Activated CD8-positive, alpha-beta memory T cell treated with anti-CD3 and anti-CD28 coated beads, Interleukin-2, amount 50 U/mL, for 48 hours (primary cell): ENCODE measurements around the gene OR10G7.

Experiments
- DNase-seq: peaks from one replicate; pipeline ENCODE4 v3.0.0-alpha.2; 2020

OR10G7 gene, protein sequence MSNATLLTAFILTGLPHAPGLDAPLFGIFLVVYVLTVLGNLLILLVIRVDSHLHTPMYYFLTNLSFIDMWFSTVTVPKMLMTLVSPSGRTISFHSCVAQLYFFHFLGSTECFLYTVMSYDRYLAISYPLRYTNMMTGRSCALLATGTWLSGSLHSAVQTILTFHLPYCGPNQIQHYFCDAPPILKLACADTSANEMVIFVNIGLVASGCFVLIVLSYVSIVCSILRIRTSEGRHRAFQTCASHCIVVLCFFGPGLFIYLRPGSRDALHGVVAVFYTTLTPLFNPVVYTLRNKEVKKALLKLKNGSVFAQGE

GRCh38 chr11:124041254-124041653, at the start of gene OR10G7:
OR10G7 (minus strand) TSS chr11:124041325; CDS start chr11:124039001, 2,324 bp downstream.
- no peak for DNase-seq

GRCh38 chr11:124085997-124086846, 45.1 kb upstream of the OR10G7 start:
- no peak for DNase-seq

GRCh38 chr11:124085583-124085982, 44.5 kb upstream of the OR10G7 start:
- no peak for DNase-seq

DNA sequence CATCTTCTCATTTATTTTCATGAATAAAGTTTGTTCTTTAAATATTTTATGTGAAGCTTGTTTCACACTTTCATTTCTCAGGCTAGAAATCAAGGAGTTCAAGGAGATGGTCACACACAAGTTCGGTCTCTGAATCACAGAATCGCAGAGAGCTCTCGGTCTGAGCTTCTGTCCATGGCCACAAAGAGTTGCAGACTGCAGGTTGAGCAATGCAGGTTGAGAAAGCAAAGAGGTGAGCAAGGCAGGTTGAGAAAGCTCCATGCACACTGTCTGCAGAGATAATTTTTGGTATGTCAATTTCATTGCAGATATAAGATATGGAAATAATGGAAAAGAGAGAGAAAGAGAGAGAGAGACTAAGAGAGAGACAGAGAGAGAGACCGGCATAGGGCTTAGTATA, 41.2 kb upstream of the OR10G7 start:
- DNase-seq: no peak

DNA sequence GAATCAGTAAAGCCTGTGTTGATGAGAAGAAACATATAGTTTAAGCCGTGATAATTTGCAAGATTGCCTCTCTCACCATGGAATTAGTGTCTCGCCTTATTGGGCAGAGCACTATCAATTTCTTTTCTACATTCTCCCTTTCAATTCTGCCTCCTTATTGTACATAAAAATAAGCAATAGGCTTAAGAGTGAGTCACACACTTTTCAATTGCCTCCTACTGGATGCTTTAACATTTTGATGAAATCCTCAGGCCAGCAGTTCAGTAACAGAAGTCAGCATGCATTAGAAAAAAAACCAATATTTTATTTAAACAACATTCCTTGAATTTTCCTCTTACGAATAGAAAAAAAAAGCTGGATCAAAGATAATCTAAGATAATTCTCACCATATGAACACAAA, 40.4 kb upstream of the OR10G7 start:
- DNase-seq: no peak

DNA sequence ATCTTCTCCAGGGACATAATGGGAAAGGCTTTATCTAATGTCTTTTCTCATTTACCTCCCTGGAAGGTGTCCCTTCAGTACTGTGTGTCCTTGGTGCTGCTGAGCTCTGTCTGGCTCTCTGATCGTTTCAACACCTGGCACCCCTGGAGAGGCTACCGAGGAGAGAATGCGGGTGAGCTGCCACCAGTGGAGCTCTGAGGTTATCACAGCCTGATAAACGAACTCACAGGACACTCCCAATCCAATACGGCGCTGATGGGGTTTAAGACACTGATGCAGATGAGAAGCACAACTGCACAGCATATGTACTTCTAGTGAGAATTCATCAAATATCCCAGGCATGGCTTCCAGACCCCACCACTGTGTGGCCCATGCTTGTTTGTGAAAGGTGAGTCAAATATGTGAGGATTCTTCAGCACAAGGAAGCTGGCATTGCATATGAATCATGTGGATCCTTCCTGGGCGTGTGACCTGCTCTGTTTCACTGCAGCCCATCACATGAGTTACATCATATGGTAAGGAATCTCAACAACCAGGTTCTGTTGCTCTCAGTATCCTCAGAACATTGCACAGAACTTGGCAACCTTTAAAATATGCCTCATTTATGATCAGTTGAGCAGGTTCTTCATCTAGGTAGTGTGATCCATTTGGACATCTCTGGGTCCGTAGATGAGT, 39.3 kb upstream of the OR10G7 start:
- no peak for DNase-seq

GRCh38 chr11:124079631-124080326, 38.7 kb upstream of the OR10G7 start:
- no peak for DNase-seq

- no peak for DNase-seq
These were observed 37.5 kb upstream of the OR10G7 start for GRCh38 chr11:124078591-124078990.

GRCh38 chr11:124077266-124077665, 36.1 kb upstream of the OR10G7 start:
- no peak for DNase-seq

- peak; percentile 53 for DNase-seq
These were observed 34.9 kb upstream of the OR10G7 start for GRCh38 chr11:124075841-124076651.

DNA sequence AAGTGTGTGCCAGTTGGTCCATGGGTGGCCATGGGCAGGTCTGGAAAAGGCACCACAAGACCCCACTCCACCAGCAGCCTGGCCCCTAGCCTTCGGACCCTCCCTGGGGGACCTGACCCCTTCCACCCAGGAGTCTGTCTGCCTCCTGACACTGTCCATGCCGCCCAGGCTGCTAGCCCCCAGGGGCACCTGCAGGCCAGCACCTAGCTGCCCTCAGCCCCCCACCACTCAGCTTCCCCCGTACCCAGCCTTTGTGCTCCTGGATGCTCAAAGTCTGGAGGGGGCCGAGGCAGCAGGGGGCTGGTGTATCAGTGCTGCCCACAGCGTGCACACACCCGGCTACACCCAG, 34.3 kb upstream of the OR10G7 start:
- DNase-seq: no peak

GRCh38 chr11:124074554-124074953, 33.4 kb upstream of the OR10G7 start:
- DNase-seq: no peak

- no peak for DNase-seq
These were observed 31.0 kb upstream of the OR10G7 start for GRCh38 chr11:124072147-124072546.

GRCh38 chr11:124071623-124071948, 30.5 kb upstream of the OR10G7 start:
- no peak for DNase-seq

GRCh38 chr11:124070915-124071622, 29.9 kb upstream of the OR10G7 start:
- DNase-seq: peak; percentile 81

GRCh38 chr11:124069429-124070401, 28.6 kb upstream of the OR10G7 start:
- DNase-seq: peak; percentile 66

DNA sequence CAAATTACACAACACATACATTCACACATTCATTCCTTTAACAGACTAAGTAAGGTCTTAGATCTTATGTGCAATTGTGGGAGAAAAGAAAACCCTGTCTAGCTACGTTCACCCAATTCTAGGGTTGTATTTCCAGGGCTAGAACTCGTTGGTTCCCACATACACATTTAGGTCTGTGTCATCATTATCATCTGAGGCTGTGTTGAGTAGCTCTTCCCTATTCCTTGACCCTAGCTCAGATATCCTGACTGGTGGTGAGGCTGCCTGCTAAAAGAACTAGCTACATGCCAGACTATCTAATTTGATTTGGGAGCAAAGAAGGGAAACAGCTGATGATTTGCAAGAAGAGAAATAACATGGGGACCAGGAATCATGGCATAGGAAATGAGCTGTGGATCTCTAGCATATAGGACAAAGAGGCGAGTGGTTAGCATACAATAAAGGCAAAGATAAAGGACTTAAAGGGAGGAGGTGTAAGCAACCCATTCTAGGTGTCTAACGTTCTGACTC, 27.5 kb upstream of the OR10G7 start:
- DNase-seq: no peak

DNA sequence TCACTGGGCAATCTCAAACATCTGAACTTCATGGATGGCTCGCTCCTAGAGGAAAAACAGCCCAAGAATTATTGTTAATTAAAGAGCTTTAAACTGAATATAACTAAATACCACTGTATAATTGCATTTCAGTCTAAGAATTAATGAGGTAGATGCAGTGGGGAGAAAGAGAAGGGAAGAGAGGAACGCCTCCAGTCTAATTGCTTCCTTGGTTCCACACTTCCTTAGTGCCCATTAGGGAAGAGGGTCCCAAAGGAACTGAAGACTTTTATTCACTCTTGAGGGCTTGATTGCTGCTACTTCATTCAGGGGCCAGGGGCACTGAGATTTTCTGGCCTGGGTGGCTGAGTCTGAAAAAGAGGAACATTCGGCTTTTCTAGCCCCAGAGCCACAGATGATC, 11.8 kb upstream of the OR10G7 start:
- no peak for DNase-seq

- no peak for DNase-seq
These were observed 9.6 kb upstream of the OR10G7 start for GRCh38 chr11:124050748-124051147.

GRCh38 chr11:124043420-124043819, 2.3 kb upstream of the OR10G7 start:
- DNase-seq: no peak
